Esophagus muscularis mucosa (tissue), 4 donors: ENCODE data around the gene VPS41.

Experiments used
- CTCF ChIP-seq, 3 experiments: fragments of 200-600 bp in 2 of 3; fragments of 450-650 bp in 1 of 3; sonication (generic) in 2 of 3; IDR thresholded peaks; one replicate each; pipeline ENCODE4 v1.5.1; 2017 to 2019; ENCODE audit warnings: antibody characterized with exemption in 3 of 3, mild to moderate bottlenecking in 2 of 3, moderate library complexity in 1 of 3
- EP300 ChIP-seq: sonication (generic); formaldehyde crosslinking; IDR thresholded peaks from one replicate; pipeline ENCODE4 v1.6.1; 2017; ENCODE audit warnings: antibody characterized with exemption
- POLR2A ChIP-seq: fragments of 450-650 bp; IDR thresholded peaks from one replicate; pipeline ENCODE4 v1.6.1; 2017; ENCODE audit warnings: antibody characterized with exemption, moderate library complexity, mild to moderate bottlenecking, low read depth
- POLR2AphosphoS5 ChIP-seq, 2 donors: sonication (generic); formaldehyde crosslinking; IDR thresholded peaks; one replicate each; pipeline ENCODE4 v1.6.1; 2017; ENCODE audit warnings: antibody characterized with exemption in 2 of 2

DNA sequence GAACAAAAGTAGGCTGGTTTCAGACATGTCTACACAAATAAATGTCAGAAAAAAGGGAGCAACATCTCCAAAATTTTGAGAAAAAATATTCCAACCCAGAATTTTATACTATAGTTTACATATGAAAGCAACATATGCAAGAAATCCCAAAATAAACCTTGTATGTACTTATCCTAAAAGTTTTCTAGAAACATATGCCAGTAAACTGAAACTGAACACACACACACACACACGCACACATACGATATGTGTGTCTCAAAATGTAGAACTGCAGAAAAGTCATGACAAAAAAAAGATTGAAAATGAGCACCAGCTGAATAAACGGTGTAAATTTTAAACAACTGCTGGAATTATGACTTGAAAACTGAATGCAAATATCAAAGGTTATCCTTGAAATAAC is 81.0 kb downstream of the VPS41 start:
- TF ChIP-seq CTCF (IDR thresholded peaks at IDR 0.05) (no peak), POLR2A (no peak), EP300 (no peak), POLR2AphosphoS5 (IDR thresholded peaks at IDR 0.05) (no peak)
